Epidermal melanocyte (primary cell): ENCODE measurements around the gene USP15.
A peak's percentile ranks its signal among the peaks of the same experiment; 100 is the strongest.
"Not testable (repeated sequence)": the region's sequence is repeated elsewhere in the genome, so short reads cannot be mapped to it uniquely, and the experiment has no call there.

ENCODE experiments used
- DNase-seq: peaks from one replicate; pipeline ENCODE4 v3.0.0; 2011; ENCODE audit warnings: low spot score; ENCODE audit not compliant: insufficient read length

Gene USP15

DNA sequence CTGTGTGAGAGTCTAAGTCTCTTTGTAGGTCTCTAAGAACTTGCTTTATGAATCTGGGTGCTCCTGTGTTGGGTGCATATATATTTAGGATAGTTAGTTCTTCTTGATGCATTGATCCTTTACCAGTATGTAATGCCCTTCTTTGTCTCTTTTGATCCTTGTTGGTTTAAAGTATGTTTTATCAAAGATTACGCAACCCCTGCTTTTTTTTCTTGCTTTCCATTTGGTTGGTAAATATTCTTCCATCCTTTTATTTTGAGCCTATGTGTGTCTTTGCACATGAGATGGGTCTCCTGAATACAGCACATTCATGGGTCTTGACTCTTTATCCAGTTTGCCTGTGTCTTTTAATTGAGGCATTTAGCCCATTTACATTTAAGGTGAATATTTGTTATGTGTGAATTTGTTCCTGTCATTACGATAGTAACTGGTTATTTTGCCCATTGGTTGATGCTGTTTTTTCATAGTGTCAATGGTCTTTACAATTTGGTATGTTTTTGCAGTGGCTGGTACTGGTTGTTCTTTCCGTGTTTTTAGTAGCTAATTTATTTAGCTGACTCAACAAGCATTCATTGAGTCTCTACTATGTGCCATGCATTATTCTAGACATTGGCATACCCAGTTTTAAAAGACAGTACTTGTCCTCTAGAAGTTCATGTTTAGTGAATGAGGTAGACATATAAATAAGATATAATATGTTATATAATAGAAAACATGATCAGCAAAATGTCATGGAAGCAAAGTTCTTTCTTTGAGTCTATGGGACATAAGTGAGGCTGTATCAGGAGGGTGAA lies 108.4 kb downstream of the USP15 start:
- DNase-seq, result not testable (repeated sequence)

DNA sequence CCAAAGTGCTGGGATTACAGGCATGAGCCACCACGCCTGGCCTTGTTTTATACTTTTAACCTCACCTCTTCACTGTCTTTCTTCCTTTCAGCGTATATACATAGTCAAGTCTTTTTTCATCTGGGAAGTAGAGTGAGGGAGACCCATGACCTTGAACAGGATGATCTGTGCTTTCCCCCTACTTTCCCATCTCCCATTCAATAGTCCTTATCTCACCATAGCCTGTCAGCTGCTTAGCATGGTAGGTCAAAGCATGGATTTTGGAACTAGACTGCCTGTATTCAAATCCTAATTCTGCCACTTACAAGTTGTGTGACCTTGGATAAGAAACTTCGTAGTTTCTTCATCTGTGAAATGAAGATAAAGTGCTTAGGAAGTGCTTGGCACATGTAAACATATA lies 110.0 kb downstream of the USP15 start:
- DNase-seq, result no peak

DNA sequence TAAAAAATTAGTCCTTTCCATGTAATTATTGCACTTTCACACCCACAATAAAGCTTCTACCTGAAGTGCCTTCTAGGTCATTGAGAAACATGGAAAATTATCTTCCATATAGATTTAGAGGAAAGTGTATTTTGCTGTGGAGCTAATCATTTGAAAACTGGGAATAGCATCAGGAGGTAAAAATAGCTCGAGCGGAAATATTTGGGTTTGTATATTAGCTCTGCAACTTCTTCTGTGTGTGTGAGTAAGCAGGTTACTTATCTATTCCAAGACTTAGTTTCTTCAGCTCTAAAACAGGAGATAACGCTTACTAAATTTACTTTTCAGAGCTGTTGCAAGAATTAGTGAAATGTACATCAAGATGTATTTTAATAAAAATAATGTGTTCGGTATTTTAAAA lies 111.5 kb downstream of the USP15 start:
- no peak for DNase-seq

DNA sequence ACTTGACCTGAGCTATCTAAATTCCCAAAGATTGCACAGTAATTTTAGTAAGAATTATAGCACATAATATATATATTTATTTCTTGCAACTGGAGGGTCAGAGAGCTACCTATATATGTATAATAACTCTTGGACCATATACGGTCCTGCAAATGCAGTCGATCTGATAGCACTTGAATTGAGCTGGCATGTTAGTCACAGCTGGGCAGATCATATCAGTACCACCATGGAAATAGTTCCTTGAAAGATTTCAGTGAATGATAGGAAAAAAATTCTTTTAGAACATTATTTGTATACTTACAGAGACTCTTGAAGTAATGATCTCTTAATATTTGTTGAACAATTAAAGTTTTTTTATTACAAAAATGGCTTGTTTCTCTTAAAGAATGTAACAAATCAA lies 111.9 kb downstream of the USP15 start:
- no peak for DNase-seq

DNA sequence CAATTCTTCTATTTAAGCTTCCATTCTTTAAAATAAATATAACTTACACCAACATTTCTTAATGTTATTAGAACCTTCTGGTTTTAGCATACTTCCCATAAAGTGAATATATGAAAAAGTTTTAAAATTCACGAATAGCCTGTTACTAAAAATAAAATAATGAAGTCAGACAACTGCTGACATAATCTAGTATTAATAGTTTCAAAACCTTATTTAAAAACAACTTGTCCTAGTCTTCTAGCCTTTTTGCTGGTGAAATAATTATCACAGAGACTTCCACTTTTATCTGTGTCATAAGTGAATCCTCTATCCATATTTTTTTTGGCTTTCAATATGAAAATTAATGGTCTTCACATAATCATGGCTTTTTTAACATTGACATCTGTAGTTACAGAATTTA lies 112.6 kb downstream of the USP15 start:
- no peak for DNase-seq

DNA sequence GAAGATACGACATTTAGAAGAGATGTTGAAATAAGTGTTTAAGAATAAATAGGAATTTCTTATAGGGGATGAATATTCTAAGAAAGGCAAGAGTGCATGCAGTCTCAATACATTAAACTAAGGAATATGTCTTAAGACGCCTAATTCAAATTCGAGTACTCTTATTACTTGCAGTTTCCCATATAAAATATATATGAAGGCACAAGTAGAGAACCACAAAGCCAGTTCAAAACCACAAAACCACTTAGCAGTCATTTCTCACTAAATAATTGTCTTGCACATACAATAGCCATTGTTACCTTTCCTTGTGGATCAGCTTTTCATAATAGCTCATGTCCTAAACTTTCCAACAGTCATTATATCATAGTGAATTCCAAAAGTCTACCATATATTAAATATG lies 115.4 kb downstream of the USP15 start:
- DNase-seq, result no peak

DNA sequence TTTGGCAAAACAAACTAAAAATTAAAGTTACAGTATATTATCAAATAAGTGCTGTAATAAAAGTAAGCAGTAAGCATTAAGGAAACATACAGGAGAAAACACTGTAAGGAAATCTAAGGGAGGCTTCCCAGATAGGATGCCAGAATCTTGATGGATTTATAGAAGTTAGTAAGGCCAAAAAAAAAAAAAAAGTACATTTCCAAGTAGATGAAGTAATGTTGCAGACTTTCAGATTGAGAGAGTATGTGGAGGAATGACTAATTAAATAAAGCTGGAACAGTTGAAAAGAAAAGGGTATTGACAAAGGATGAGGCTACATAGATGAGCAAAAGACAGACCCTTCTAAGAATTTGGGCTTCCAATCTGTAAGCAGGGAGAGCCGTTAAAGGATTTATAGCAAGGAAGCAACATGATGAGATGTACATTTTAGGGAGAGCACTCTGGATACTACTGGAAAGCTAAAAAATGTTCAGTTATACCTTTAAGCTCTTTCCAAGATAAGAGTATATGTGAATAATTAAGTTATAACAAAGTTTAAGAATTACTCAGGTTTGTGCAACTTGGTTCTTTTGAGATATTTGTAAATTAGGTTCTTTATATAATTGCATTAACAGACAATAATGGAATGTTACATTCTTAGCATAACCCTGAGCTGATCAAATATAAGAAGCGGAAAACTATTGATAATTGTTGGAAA lies 119.0 kb downstream of the USP15 start:
- no peak for DNase-seq

DNA sequence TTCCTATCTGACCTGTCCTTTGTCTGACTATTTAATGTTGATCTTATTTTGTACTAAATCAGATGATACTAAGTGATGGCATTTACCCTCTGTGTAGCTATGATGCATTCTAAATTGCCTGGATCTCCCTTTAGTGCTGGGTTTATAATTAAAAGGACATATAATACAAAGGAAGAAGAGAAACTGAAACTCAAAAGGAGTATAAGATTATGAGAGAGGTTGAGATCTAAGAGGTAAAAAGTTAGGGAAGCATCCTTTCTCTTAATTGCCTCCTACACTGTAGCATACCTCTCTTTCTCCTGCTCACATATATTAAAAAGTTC lies 119.5 kb downstream of the USP15 start:
- DNase-seq, result no peak

DNA sequence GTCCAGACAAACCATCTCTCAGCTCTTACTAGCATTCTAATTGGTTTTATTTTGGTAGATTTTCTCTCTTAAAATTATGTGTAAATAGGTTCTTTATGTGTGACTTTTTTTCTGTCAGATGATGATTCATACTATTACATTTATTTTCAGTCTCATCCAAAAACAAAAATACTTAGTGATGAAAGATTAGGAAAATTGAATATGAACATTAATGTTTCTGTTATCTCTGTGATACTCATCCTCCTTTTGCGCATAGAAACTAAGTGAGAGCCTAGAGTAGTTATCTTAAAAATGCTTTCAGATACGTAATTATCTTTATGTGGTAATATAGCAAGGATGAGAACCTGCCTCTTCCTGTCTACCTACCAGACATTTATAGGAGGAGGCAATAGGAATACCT lies 122.3 kb downstream of the USP15 start:
- no peak for DNase-seq

DNA sequence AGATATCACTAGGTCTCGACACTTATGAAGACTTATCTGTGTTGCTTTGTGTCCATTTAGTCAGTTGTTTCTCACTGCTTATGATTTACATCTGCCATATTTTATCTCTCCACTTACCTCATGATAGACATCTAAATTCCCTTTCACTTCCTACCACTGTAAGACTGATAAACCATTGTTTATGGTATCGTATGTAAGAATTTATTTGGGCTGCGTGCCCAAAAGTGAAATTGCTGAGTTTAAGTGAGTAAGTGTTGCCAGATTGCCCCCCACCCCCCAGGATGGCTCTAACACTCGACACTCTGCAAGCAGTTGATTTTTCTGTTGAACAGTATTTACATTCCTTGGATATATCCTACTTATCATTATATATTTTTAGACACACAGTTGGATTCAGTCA lies 136.5 kb downstream of the USP15 start:
- no peak for DNase-seq

DNA sequence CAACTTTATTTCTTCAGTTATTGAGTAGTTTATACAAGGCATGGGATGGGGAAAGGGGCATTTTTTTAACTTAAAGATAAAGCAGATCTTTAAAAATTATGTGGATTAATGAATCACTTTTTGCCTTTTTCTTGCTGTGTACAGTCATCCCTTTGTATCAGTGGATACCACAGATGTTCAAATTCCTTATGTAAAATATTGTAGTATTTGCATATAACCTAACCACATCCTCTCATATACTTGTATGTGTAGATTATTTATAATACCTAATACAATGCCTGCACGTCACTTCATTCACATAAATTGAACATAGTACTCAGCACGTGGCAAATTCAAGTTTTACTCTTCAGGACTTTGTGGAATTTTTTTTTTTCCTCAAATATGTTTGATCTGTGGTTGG lies 139.9 kb downstream of the USP15 start:
- DNase-seq, result no peak

DNA sequence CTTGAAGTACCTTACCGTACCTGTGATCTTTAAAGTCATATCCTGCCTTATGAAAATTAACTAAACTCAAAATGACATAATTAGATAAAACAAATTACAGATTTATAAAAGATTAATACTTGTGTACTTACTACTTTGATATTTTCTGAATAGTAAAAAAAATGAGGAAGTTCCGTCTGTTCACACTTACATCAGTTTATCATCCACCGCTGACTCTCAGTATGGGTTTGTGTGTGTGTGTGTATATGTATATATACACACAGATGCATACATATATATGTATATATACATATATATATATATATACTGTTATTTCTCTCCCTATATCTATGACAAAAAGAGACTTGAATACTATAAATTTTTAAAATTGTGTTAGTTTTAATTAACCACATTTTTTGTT lies 141.4 kb downstream of the USP15 start:
- no peak for DNase-seq

DNA sequence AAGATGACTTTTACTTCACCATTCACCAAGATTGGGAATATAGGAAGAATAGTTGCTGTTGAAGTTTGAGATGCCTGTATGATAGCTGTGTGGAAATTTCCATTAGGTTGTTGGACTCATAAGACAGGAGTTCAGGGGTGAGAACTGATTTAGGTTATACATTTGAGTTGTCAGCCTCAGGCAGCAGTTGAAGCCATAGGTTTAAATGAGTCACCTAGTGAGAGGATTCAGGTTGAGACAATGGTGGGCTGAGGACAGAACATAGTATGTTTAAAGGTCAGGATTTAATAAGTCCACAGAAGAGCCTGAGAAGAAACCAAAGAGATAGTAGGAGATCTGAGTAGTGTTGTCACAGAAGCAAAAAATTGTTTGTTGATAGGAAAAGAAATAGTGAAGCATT lies 142.8 kb downstream of the USP15 start:
- DNase-seq, result no peak

DNA sequence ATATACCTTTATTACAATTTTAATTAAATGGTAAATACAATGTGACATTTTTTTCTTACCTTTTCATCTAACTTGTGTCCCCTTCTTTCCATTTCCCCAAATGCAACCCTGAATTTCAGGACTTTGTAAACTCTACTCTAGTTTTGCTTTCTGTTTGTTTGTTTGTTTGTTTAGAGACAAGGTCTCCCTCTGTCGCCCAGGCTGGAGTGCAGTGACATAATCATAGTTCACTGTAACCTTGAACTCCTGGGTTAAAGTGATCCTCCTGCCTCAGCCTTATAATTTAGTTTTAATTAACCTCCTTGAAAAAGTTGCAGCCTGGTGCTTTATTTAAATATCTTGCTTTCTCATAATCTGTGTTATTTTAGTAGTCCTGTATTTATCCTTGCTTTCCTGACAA lies 147.4 kb downstream of the USP15 start:
- DNase-seq, result no peak

DNA sequence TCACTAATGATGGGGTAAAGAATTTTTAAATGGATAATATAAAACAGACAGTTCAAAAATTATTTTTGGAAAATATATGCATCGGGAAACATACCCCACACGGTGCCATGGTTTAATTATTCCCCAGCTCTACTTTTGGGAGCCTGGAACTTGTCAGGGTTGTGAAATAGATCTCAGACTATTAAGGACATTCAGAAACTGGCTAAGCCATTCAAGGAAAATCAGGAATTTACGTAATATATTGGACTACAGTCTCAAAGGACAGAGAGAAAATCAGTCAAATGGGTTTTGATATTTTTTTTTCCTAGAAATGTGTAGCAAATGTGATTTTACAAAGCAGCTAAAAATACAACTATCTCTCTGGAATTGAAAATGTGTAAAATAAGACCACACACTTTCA lies 148.9 kb downstream of the USP15 start:
- no peak for DNase-seq

DNA sequence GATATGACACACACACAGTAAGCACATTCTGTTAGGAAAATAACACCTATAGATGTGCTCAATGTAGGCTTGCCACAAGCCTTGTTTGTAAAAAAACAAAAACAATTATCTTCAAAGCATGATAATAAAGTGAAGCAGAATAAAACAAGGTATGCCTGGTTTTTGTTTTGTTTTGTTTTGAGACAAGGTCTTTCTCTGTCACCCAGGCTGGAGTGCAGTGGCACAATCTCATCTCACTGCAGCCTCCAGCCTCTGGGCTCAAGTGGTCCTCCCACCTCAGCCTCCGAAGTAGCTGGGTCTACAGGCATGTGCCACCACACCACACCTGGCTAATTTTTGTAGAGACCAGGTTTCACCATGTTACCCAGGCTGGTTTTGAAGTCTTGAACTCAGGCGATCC lies 154.0 kb downstream of the USP15 start:
- no peak for DNase-seq

DNA sequence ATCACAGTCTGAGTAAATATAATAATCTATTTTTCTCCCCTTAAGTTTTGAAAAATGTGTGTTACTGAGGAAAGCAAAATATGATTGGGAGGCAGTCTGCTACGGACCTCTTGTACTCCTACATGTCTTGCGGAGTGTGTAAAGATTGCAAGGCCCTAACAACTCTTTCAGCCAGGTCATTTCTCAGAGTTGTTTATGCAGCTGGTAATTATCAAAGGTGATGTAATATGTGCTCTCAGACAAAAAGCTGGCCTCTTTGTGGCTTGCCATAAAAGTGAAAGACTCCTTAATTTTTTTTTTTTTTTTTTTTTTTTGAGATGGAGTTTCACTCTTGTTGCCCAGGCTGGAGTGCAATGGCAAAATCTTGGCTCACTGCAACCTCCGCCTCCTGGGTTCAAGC lies 165.9 kb downstream of the USP15 start:
- no peak for DNase-seq

DNA sequence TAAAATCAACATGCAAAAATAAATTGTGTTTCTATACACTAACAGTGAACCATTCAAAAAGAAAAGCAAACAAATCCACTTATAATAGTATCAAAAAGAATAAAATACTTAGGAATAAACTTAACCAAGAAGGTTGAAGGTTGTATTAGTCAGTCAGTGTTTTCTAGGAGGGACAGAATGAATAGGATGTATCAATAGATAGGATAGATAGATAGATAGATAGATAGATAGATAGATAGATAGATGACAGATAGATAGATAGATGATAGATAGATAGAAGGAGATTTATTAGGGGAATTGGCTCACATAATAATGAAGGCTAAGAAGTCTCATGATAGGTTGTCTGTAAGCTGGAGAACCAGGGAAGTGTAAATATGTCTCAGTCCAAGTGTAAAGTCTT lies 169.3 kb downstream of the USP15 start:
- DNase-seq, result no peak

DNA sequence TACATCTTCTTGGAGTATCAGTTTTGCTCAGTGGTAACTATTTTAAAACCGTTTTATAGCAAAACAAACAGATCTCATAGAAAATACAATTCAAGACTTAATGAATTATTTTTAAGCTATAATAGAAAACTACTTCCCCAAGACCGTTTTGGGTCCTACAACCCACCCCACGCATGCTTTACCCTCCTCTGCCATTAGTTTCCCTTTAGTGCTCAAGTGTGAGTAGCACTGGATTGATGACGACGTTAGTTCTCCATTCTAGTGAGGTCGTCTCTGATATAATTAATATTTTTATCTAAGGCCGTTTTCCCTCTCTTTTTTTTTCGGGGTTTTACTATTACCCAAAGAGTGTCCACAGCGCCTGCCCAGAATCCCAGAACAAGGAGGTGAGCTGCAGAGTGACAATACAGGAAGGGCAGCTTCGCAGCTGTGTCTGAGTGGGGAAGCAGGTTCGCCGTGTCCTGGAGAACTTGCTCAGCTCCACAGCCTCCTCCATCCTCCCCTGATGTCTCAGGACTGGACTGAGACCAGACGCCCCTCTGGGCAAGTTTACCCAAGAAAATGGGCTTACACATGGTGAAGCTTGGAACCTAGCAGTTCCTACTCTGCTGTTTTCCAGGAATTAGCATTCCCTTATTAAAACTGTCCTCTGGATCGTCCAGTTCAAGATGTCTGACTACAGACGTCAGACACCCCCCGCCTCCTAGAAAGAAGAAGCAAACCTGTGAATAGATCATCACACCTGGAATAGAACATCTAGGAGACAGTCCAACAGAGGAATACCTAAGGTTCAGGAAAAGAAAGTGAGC lies 174.5 kb downstream of the USP15 start:
- no peak for DNase-seq

DNA sequence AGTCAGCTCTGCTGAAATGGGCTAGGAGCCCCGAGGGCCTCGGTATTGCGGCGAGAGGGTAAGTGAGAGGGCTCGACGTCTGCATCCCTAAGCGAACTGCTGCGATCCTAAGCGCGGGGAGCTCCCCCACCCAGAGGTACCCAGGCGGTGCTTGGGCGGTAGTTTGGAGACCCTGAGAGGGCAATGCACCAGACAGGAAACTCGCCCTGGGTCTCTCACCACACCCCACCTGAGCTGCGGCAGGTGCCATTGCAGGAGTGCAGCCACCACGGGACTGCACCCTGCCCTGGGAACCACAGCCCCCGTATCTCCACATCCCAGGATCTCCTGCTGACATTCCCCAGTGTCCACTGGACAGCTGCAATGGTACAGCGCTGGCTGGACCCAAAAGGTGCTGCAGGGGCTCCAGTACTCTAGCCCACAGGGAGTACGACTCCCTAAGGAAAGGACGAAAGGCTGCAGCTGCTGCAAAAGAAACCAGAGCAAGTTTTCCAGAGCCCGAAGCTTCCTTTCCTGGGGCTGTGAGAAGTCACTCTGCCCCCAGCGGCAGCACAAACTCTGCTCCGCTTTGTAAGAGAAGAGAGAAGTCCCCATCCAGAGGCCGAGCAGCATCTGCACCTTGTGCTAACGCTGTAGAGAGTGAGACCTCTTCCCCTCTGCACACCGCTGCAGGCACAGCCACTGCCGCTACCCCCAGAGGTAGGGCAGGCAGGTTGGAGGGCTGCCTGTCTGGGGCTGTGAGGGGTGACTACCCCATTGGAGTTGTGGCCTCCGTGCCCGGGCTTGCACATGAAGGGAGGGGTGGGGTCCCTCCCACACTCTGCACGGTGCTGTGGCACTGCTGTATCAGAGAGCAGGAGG lies 175.3 kb downstream of the USP15 start:
- peak; percentile 42 for DNase-seq

DNA sequence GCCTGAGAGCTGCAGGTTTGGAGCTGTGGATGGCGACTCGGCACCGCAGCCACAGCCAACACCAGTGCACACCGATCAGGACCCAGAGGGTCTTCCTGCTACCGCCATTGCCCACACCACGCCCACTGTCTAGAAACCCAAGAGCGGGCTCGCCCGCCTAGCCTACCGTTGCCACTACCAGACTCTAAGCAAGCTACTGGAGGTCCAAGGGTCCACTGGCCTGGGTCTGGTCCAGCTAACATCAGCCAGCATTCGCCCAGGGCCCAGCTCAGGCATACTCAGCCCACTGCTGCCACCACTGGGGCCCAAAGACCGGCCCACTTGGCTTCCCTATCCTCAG lies 175.9 kb downstream of the USP15 start:
- DNase-seq, result no peak
